SK-N-SH (cell line): ENCODE results near the gene MAGI2. TPM values are rescaled to one million over a fixed set of nuclear protein-coding genes. Genes with fewer than 3 reads are reported as not detected.

ENCODE experiments used
- CTCF ChIA-PET: fragments of 300-600, 350-600 bp; formaldehyde crosslinking; extraction: SDS; loops from one replicate; lab custom pipeline; 2021; lab: Yijun Ruan, JAX
- POLR2A ChIA-PET: fragments of 350-600 bp; sonication (Branson Sonifier 250); formaldehyde crosslinking; extraction: SDS; loops from one replicate; lab custom pipeline; 2020; ENCODE audit warnings: antibody characterized with exemption, inconsistent platforms; lab: Yijun Ruan, JAX
- DNase-seq: peaks from one replicate; pipeline ENCODE4 v3.0.0; 2012
- H2AFZ ChIP-seq: fragments of 200-600 bp; sonication (generic); 2 replicates; pipeline ENCODE4 v1.8.1; 2016; ENCODE audit warnings: antibody characterized with exemption, mild to moderate bottlenecking, low read depth
- H3F3A ChIP-seq: fragments of 200-600 bp; sonication (generic); replicated peaks from 2 replicates; pipeline ENCODE3; 2016; ENCODE audit warnings: antibody characterized with exemption, mild to moderate bottlenecking; ENCODE audit not compliant: insufficient read depth
- H3K27ac ChIP-seq, 2 experiments: fragments of 200-500 bp in 1 of 2; fragments of 200-600 bp in 1 of 2; sonication (Bioruptor generic) in 1 of 2; sonication (generic), shearing (Covaris generic) in 1 of 2; 2 replicates each; pipeline versions ENCODE4 v1.5.1 to v1.6.1; 2014 to 2016; ENCODE audit warnings: low read depth in 2 of 2, inconsistent platforms in 1 of 2, low read length in 1 of 2, mild to moderate bottlenecking in 1 of 2, mixed read lengths in 1 of 2
- H3K27me3 ChIP-seq: fragments of 200-600 bp; sonication (generic), shearing (Covaris generic); 2 replicates; pipeline ENCODE4 v1.6.1; 2016; ENCODE audit warnings: mixed run types; ENCODE audit not compliant: insufficient read depth
- H3K36me3 ChIP-seq, 2 experiments: fragments of 200-500 bp in 1 of 2; fragments of 200-600 bp in 1 of 2; sonication (Bioruptor generic) in 1 of 2; sonication (generic) in 1 of 2; replicated peaks in 1 of 2; 2 replicates each; pipeline versions ENCODE3 to v1.5.1; 2014 to 2016; ENCODE audit warnings: low read length in 1 of 2, mild to moderate bottlenecking in 1 of 2; ENCODE audit not compliant: insufficient read depth in 2 of 2, control insufficient read depth in 1 of 2
- H3K4me1 ChIP-seq, 2 experiments: fragments of 200-500 bp in 1 of 2; fragments of 200-600 bp in 1 of 2; sonication (Bioruptor generic) in 1 of 2; sonication (generic), shearing (Covaris generic) in 1 of 2; 2 replicates each; pipeline versions ENCODE4 v1.5.1 to v1.6.1; 2014 to 2016; ENCODE audit warnings: low read depth in 1 of 2, low read length in 1 of 2, mixed run types in 1 of 2; ENCODE audit not compliant: insufficient read depth in 2 of 2, control insufficient read depth in 1 of 2
- H3K4me2 ChIP-seq: fragments of 200-600 bp; sonication (generic), shearing (Covaris generic); 2 replicates; pipeline ENCODE4 v1.6.1; 2017; ENCODE audit warnings: mixed run types
- H3K4me3 ChIP-seq, 2 experiments: fragments of 200-500 bp in 1 of 2; fragments of 200-600 bp in 1 of 2; sonication (Bioruptor generic) in 1 of 2; sonication (generic), shearing (Covaris generic) in 1 of 2; 2 replicates each; pipeline versions ENCODE4 v1.5.1 to v1.8.1; 2014 to 2016; ENCODE audit warnings: low read depth in 2 of 2, inconsistent platforms in 1 of 2, low read length in 1 of 2, mild to moderate bottlenecking in 1 of 2, mixed read lengths in 1 of 2, moderate library complexity in 1 of 2
- H3K79me2 ChIP-seq: fragments of 200-600 bp; sonication (generic); 2 replicates; pipeline ENCODE4 v1.8.1; 2017; ENCODE audit warnings: mild to moderate bottlenecking; ENCODE audit not compliant: insufficient read depth
- H3K9ac ChIP-seq: fragments of 200-600 bp; sonication (generic); 2 replicates; pipeline ENCODE4 v1.6.1; 2017; ENCODE audit warnings: mixed run types
- H3K9me2 ChIP-seq: fragments of 200-600 bp; sonication (generic); 2 replicates; pipeline ENCODE4 v1.6.1; 2017; ENCODE audit warnings: mixed run types
- H3K9me3 ChIP-seq: fragments of 200-600 bp; sonication (generic); 2 replicates; pipeline ENCODE4 v1.6.1; 2017; ENCODE audit warnings: mixed run types, mild to moderate bottlenecking, moderate library complexity
- H4K20me1 ChIP-seq: fragments of 200-600 bp; sonication (generic); 2 replicates; pipeline ENCODE4 v1.6.1; 2017; ENCODE audit warnings: mild to moderate bottlenecking, mixed run types; ENCODE audit not compliant: insufficient read depth
- CHD2 ChIP-seq: fragments of 150-350 bp; IDR thresholded peaks from 2 replicates; pipeline ENCODE4 v1.6.1; 2018; ENCODE audit warnings: low read length; ENCODE audit not compliant: partially characterized antibody
- ELF1 ChIP-seq: IDR thresholded peaks from 2 replicates; pipeline ENCODE4 v1.4.0; 2012
- FOSL2 ChIP-seq: IDR thresholded peaks from 2 replicates; pipeline ENCODE4 v1.4.0; 2012; ENCODE audit warnings: low read depth, mild to moderate bottlenecking, moderate library complexity, borderline replicate concordance
- FOXJ3 ChIP-seq: sonication (generic); formaldehyde crosslinking; IDR thresholded peaks from 2 replicates; pipeline ENCODE4 v1.5.1; 2020; ENCODE audit warnings: mild to moderate bottlenecking, missing genetic modification reagents
- GATA2 ChIP-seq: sonication (generic); formaldehyde crosslinking; IDR thresholded peaks from 2 replicates; pipeline ENCODE4 v1.5.0; 2020; ENCODE audit warnings: mild to moderate bottlenecking, missing genetic modification reagents
- JUND ChIP-seq: IDR thresholded peaks from 2 replicates; pipeline ENCODE4 v1.4.0; 2012
- NFIC ChIP-seq: IDR thresholded peaks from 2 replicates; pipeline ENCODE4 v1.4.0; 2012; ENCODE audit warnings: borderline replicate concordance
- PBX3 ChIP-seq: IDR thresholded peaks from 2 replicates; pipeline ENCODE4; 2012
- POLR2AphosphoS5 ChIP-seq: IDR thresholded peaks from 2 replicates; pipeline ENCODE4 v1.6.1; 2012; ENCODE audit warnings: low read depth, low read length
- RAD21 ChIP-seq: IDR thresholded peaks from 2 replicates; pipeline ENCODE4 v1.6.1; 2012; ENCODE audit warnings: mild to moderate bottlenecking, low read length
- RCOR1 ChIP-seq: fragments of 150-350 bp; IDR thresholded peaks from 2 replicates; pipeline ENCODE4 v1.6.1; 2017; ENCODE audit warnings: antibody characterized with exemption, low read length
- TCF12 ChIP-seq: IDR thresholded peaks from 2 replicates; pipeline ENCODE4 v1.4.0; 2012
- TEAD4 ChIP-seq: IDR thresholded peaks from 2 replicates; pipeline ENCODE4 v1.4.0; 2012; ENCODE audit warnings: mild to moderate bottlenecking, borderline replicate concordance; ENCODE audit not compliant: insufficient read depth
- USF1 ChIP-seq: IDR thresholded peaks from 2 replicates; pipeline ENCODE4 v1.4.0; 2012; ENCODE audit warnings: low read depth, borderline replicate concordance
- WGBS: methylation state at CpG from one replicate; pipeline ENCODE4 v1.1.6; 2017; ENCODE audit warnings: low lambda C conversion rate; 5-methylcytosine and 5-hydroxymethylcytosine counted together
- polyA plus RNA-seq, 3 experiments: library from polyadenylated mRNA; depleted of rRNA; stranded (reverse); fragments of >200 nt; gene quantifications; 2 replicates each; pipeline ENCODE4 v1.2.3, GENCODE V29; 2012
- TF ChIP-seq, protein P1 (sequence below): fragments of 150-350 bp; IDR thresholded peaks from 2 replicates; pipeline ENCODE4 v1.6.1; 2017; ENCODE audit warnings: antibody characterized with exemption, low read length, low read depth, borderline replicate concordance

The MAGI2 gene
- polyA plus RNA-seq, 1 of the 3 experiments (the other 2 are of a cell fraction), result 1.1 TPM

DNA sequence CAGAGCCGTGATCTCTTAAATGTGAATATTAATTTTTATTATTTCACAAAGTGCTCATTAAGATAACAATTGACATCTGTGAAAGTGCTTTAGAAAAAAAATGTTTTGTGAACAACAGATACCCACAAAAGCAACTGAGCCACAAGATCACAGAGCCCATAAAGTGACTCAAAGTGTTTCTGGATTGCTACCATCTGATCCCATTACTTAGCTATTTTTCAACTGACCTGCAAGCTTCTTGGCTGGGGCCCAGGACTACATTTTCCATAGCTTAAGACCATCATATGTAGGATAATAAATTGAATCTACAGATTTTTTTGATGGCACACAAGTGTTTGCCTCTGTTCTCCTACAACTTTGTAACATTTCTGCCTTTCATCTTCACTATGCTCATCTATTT lies 980.4 kb downstream of the MAGI2 start:
- H3K4me2 ChIP-seq, result no peak overlapping the region

GRCh38 chr7:78472519-78472918 lies 980.9 kb downstream of the MAGI2 start:
- Histone ChIP-seq H3K27ac (no peak overlapping the region), H3K4me1 (peaks cover 12 to 16% of the 10 kb centered on the region in 2 experiments; a peak in 3 of 4 replicates), H3K27me3 (no peaks in the 10 kb centered on the region), H3K4me2 (no peak overlapping the region), H3K9ac (no peak overlapping the region), H3K36me3 (no peaks in the 10 kb centered on the region), H4K20me1 (no peaks in the 10 kb centered on the region), H3K4me3 (no peak overlapping the region), H3K9me3 (no peaks in the 10 kb centered on the region), H3K79me2 (no peaks in the 10 kb centered on the region), H3F3A (no peaks in the 10 kb centered on the region), H3K9me2 (no peaks in the 10 kb centered on the region), H2AFZ (no peak overlapping the region)
- POLR2A ChIA-PET, result no interaction called here
- no peak for DNase-seq
- CTCF ChIA-PET, result interaction anchor here (1.3 kb wide), 2 partner anchors 8 to 15 kb away, joined by 4 to 5 read pairs; no protein-coding TSS in a partner anchor
- peak; percentile 16; the same call in 1 of the 2 replicates for TF ChIP-seq TCF12
- TF ChIP-seq NFIC, result no peak

More for the DNA sequence above, 980.4 kb downstream of the MAGI2 start:
- Histone ChIP-seq H3K36me3 (no peaks in the 10 kb centered on the region), H4K20me1 (no peaks in the 10 kb centered on the region), H3K4me3 (no peak overlapping the region), H2AFZ (no peak overlapping the region), H3K27ac (no peak overlapping the region), H3K4me1 (peaks cover 12 to 16% of the 10 kb centered on the region in 2 experiments; a peak in 3 of 4 replicates), H3K9ac (no peak overlapping the region), H3F3A (no peaks in the 10 kb centered on the region), H3K9me3 (no peaks in the 10 kb centered on the region), H3K9me2 (no peaks in the 10 kb centered on the region), H3K27me3 (no peaks in the 10 kb centered on the region), H3K79me2 (no peaks in the 10 kb centered on the region)
- DNase-seq, result no peak
- 62% methylated on average over 1 of the region's 1 CpG for WGBS
- POLR2A ChIA-PET, result no interaction called here
- TF ChIP-seq JUND (0 out of 2 replicates have a peak, but pooled peaks have one; percentile 11), GATA2 (CRISPR knock-in tag) (no peak), FOSL2 (no peak; the same call in 1 of the 2 replicates), RAD21 (no peak), CHD2 (no peak), PBX3 (peak; percentile 48; the same call in 1 of the 2 replicates), NFIC (peak; percentile 30; the same call in 1 of the 2 replicates), RCOR1 (no peak)
- TF ChIP-seq, protein P1, sequence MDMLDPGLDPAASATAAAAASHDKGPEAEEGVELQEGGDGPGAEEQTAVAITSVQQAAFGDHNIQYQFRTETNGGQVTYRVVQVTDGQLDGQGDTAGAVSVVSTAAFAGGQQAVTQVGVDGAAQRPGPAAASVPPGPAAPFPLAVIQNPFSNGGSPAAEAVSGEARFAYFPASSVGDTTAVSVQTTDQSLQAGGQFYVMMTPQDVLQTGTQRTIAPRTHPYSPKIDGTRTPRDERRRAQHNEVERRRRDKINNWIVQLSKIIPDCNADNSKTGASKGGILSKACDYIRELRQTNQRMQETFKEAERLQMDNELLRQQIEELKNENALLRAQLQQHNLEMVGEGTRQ, result no peak
- CTCF ChIA-PET, result interaction anchor here (1.2 to 1.4 kb wide), 4 partner anchors 8 to 825 kb away, joined by 3 to 5 read pairs (median 4); no protein-coding TSS in a partner anchor

GRCh38 chr7:78465894-78466293 lies 987.6 kb downstream of the MAGI2 start:
- H3K4me3 ChIP-seq, result no peak overlapping the region
- no peaks in the 10 kb centered on the region for H3F3A ChIP-seq
- H3K4me2 ChIP-seq, result no peak overlapping the region
- TF ChIP-seq ELF1 (no peak), POLR2AphosphoS5 (no peak), PBX3 (no peak), FOXJ3 (CRISPR knock-in tag) (no peak), TEAD4 (no peak), FOSL2 (no peak), USF1 (no peak), RAD21 (no peak), RCOR1 (no peak), NFIC (no peak)
- H3K9me3 ChIP-seq, result no peaks in the 10 kb centered on the region
- POLR2A ChIA-PET, result no interaction called here
- no peak overlapping the region for H3K27ac ChIP-seq
- H4K20me1 ChIP-seq, result no peaks in the 10 kb centered on the region
- no peak overlapping the region for H3K9ac ChIP-seq
- no peaks in the 10 kb centered on the region for H3K9me2 ChIP-seq
- no peak for DNase-seq
- no peaks in the 10 kb centered on the region for H3K36me3 ChIP-seq
- no peaks in the 10 kb centered on the region for H3K27me3 ChIP-seq
- CTCF ChIA-PET, result interaction anchor here (1.5 kb wide), 1 partner anchor 8 kb away, joined by 3 read pairs; no protein-coding TSS in a partner anchor
- H3K79me2 ChIP-seq, result no peaks in the 10 kb centered on the region
- no peaks in the 10 kb centered on the region; a peak in 1 of 4 replicates for H3K4me1 ChIP-seq
- 61% methylated on average over 5 of the region's 5 CpGs for WGBS
- no peak overlapping the region for H2AFZ ChIP-seq
